ENCODE results near the gene MAPRE3.
"Not testable (repeated sequence)": the region's sequence is repeated elsewhere in the genome, so short reads cannot be mapped to it uniquely, and the experiment has no call there.

Gene MAPRE3

GRCh38 chr2:27071990-27072830, 101.8 kb downstream of the MAPRE3 start:
- no peak for DNase-seq

GRCh38 chr2:27072920-27073319, 102.5 kb downstream of the MAPRE3 start:
- no peak for DNase-seq

- no peak for DNase-seq
Observed at GRCh38 chr2:27073782-27074181, 103.3 kb downstream of the MAPRE3 start.

- DNase-seq: no peak
Observed at GRCh38 chr2:27074738-27075565, 104.5 kb downstream of the MAPRE3 start.

GRCh38 chr2:27075566-27075871, 105.1 kb downstream of the MAPRE3 start:
- DNase-seq: not testable (repeated sequence)

GRCh38 chr2:27076323-27076722, 105.9 kb downstream of the MAPRE3 start:
- DNase-seq: no peak
